ENCODE results near the gene ZAP70.

The ZAP70 gene

DNA sequence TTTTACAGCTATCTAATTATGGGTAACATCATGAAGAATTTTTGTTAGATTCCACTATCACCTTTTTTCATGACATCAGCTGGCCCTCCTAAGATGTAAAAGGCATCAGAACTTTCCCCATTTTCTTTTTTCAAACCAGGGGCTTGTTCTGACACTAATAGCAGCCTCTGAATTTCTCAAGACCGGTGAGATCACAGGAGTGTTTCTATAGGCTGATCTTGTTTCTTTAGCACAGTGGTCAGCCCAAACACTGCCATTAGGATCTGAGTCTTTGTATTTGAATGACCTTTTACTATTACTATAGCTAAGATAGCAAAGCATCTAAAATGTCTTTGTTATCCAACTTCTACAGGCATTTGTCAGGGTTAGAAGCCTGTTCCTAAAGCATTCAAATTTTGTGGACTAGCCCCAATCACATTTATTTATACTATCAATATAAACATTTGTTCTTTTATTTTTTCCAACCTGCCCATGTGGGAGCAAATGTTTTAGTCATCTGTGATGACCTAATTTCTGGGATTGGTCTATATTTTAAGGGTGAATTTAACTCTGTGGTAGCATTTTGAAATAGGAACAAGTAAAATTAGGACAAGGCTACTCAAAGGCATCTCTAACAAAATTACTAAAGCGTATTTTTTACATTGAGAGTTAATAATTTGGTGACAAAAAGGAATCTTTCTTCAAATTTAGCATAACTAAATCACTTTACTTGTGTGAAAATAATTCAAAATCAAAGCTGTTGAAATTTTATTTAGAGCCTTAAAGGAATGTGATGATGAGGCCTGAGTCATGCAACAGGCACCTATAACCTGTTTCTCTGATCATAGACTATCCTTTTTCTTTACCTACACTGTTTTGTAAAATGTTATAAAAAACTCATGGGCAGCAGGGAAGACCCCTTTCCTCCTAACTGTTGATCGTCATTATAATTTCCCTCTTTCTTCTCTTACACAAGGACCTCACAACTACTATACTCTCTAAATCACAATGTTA, 39.3 kb downstream of the ZAP70 start:
- no peak for DNase-seq (ENCODE audit: low spot score)

- no peak for DNase-seq (ENCODE audit: low spot score)
Measured at GRCh38 chr2:97754690-97755346, 41.4 kb downstream of the ZAP70 start.

- DNase-seq (ENCODE audit: low spot score): no peak
Measured at GRCh38 chr2:97755491-97755890, 42.1 kb downstream of the ZAP70 start.

DNA sequence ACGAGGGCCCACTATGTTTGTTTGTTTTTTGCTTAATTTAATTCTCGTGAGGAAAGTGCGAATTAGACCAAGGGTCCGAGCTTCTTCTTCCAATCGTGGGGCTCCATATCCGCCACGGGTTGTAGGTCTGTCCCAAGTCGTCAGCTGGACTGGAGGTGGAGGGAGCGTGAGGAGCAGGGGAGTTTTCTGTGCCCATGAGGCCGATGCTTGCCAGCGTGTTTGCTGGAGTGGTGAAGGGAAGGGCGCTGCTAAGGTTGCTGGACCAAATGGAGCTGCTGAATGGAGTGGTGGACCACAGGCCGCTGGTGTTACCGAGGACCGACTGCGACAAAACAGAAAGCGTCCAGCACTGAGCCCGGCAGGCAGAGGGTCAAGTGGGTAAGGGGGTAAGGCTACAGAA, 43.7 kb downstream of the ZAP70 start:
- no peak for DNase-seq (ENCODE audit: low spot score)

- DNase-seq (ENCODE audit: low spot score): no peak
Measured at GRCh38 chr2:97758131-97758705, 44.8 kb downstream of the ZAP70 start.

DNA sequence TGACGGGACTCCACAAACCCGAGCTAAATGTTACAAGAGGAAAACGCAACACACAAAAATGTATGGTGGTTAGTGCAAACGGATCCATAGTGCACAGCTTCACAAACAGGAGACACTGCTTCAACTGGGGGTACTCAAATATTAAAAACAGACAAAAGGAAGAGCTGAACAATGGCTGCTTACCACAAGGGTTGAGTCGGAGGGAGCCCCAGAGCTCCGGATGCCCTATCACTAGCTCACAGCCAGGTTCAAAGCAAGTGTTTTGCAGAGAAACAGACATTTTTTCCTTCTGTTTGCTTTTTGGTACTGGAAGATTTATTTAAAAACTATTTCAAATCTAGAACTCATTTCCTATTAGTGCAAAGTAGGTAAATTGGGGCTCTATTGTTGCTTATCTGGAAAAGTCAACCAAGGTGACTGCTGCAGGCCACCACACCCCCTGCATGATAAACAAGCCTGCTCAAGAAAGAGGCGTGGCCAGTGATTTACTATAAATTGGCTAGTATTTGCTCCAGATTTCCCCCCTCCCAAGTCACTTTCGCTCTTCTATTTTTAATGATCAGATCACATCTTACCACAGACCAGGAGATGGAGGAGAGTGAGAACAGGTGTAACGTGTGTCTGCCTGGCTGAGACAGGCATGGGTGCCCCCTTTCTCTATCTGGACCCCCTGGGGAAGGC, 46.5 kb downstream of the ZAP70 start:
- no peak for DNase-seq (ENCODE audit: low spot score)

DNA sequence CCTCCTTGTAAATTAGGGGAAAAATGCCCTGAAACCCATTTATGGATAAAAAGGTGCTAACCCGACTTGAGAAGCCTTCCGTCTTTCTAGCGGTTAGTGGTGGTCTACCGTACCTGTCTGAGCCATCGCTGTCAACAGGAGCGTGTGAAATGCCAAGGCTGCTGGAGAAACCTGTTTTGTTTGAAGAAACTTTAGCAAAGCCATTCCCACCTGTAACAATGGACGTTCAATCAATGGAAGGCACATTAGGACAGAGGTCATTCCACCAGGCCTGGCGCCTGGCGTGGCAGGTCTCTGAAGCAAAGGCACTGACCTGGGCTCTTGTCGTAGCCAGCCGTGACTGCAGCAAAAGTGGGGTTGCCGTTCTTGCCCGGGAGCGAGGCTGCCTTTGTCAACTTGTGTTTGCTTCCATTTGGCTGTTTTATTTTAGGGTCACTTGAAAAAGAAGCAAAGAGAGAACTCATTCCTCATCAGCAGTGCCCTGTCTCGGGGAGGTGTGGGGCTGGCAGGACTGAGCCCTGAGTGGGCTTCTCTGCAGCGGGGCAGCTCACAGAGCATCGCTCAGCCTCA, 47.2 kb downstream of the ZAP70 start:
- no peak for DNase-seq (ENCODE audit: low spot score)

DNA sequence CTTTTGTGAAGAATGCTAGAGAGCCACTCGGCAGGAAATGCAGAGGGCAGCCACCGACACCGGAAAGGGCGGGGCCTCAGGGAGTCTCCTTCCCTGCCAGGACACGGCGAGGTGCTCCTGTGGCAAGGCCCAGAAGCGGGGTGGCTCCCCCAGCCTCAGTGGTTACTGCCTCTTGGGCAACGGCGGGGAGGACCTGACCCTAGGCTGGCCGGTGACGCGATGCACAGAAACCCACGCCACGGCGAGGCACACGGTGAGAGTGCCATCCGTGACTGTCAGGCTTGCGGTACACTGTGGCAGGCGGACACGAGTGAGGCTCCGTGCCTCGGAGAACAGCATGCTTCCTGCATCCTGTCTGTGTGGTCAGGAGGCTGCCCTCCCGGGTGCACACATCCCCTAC, 47.8 kb downstream of the ZAP70 start:
- no peak for DNase-seq (ENCODE audit: low spot score)

DNA sequence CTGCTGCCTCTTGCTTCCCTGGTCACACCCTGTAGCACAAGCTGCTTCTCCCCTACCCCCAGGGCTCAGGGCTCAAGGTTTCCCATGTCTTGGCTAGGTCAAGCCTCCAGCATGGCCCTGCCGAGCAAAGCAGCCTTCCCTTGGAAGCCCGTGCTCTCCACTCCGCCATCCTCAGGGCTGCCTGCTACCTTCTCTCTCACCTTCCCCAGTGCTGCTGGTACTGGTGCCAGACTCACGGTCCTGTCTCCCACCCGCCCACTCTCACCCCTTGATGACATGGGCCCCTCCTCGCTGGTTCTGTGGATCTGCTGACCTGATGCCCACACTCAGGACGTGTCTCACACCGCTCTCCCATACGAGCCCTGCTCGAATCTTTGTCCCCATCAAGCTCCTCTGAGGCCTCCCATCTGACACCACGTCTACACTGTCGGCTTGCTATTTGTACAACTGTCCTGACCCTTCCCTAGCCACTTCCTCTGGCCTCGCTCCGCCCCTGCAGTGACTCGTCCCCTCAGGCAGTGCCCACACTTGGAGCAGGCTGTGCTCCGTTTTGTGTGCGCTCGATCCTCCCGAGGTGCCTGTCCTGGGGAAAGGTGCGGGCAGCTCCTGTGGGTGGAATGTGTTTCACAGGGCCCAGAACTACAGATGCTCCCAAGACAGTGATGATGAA, 49.9 kb downstream of the ZAP70 start:
- DNase-seq (ENCODE audit: low spot score): no peak

- no peak for DNase-seq (ENCODE audit: low spot score)
Measured at GRCh38 chr2:97764559-97765263, 51.3 kb downstream of the ZAP70 start.

- DNase-seq (ENCODE audit: low spot score): no peak
Measured at GRCh38 chr2:97765933-97766332, 52.6 kb downstream of the ZAP70 start.

DNA sequence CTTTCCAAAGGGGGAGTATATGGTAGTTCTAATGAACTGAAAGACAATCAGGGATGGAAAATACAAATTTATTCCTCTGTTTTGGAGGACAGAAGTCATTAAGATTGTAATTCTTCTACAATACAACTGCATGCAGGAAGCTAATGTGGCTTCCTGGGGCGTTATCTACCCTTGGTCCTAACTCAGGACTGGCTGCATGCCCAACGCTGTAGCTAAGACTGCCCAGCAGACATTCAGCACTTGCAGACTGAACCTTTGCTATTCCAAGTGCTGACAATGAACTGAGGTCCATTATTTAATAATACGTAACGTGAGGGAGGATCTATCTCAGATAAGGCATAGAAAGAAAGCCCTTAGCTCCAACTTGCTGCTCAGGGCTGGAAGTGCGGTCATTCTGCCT, 53.2 kb downstream of the ZAP70 start:
- no peak for DNase-seq (ENCODE audit: low spot score)

- DNase-seq (ENCODE audit: low spot score): no peak
Measured at GRCh38 chr2:97769308-97769707, 55.9 kb downstream of the ZAP70 start.

GRCh38 chr2:97769711-97770110, 56.3 kb downstream of the ZAP70 start:
- no peak for DNase-seq (ENCODE audit: low spot score)

DNA sequence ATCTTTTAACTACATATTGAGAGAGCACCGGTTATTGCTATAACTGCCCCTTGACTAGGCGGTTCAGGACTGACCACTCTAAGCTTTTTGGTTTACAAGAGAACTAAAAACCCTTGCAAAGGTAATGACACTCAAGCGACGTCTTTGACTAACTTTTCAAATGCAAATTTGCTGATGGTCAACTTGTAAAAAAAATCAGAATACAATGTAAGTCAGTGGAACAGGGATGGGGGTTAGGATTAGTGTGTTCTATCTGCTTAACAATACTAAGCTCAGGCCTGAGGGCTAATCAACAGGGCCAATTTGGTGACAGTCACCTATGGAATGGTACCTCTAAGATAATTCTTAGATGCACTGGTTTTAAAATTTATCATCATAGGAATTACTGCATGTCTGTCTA, 57.1 kb downstream of the ZAP70 start:
- no peak for DNase-seq (ENCODE audit: low spot score)

GRCh38 chr2:97774425-97774824, 61.0 kb downstream of the ZAP70 start:
- no peak for DNase-seq (ENCODE audit: low spot score)

- no peak for DNase-seq (ENCODE audit: low spot score)
Measured at GRCh38 chr2:97775074-97775473, 61.7 kb downstream of the ZAP70 start.

DNA sequence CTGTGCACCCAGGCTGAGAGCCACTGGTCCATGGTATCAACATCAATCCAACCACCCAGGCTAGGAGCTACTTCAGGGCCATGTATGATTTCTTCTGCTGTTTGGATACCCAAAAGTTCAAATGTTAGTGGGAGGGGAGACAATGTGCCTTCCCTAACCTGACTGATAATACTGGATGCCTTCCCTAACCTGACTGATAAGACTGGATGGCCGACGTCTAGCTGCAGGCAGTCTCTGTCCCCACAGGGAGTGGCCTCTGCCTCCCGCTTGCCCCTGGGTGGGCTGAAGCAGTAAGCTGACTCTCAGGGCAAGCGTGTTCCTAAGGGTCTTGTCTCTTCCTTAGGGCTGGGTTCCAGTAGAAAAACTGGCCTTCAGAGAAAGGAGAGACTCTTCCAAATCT, 65.8 kb downstream of the ZAP70 start:
- DNase-seq (ENCODE audit: low spot score): no peak

- DNase-seq (ENCODE audit: low spot score): no peak
Measured at GRCh38 chr2:97781981-97782380, 68.6 kb downstream of the ZAP70 start.

GRCh38 chr2:97784953-97785352, 71.6 kb downstream of the ZAP70 start:
- no peak for DNase-seq (ENCODE audit: low spot score)

GRCh38 chr2:97785818-97786217, 72.4 kb downstream of the ZAP70 start:
- DNase-seq (ENCODE audit: low spot score): no peak

All from hematopoietic multipotent progenitor cell treated with erythropoietin and hydrocortisone succinate and interleukin-3 and kit ligand, for 17 days (in vitro differentiated cells).